ENCODE measurements around the gene CGB3. TPM values are rescaled to one million over a fixed set of nuclear protein-coding genes. Genes with fewer than 3 reads are reported as not detected.

The CGB3 gene
- total RNA-seq, 4 donors from 2014 or later = not detected

DNA sequence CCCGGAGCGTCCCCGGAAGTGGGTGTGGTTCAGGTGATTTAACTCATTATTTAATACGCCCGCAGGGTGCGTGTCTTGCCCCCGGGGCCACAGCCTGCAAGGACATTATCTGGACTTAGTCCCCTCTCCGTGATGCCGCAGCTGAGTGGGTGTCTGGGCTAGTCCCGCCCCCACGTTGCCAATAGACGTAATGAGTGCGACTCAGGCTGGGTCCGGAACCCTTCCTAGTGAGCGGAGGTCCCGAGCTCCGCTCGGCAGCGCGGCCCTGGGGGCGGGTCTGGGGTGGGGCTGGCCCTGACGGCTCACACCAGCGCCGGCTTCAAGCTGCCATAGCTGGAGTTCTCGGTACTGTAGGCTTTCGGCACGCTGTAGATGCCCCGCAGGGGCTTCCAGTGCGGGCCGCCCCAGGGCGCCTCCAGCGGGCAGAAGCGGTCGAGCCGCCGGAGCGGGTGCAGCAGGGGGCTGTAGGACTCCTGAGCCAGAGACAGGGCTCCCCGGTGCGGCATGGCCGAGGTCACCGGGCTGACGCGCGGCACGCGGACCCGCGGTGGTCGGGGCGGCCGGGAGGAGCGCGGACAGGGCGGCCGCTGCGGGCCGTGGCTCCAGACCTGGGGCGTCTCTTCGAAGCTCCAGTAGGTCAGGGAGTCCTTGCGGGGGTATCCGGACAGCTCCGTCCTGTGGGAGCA is 6.3 kb downstream of the CGB3 start:
- no peak for TF ChIP-seq POLR2A (IDR thresholded peaks at IDR 0.05)
- TF ChIP-seq, protein P1, sequence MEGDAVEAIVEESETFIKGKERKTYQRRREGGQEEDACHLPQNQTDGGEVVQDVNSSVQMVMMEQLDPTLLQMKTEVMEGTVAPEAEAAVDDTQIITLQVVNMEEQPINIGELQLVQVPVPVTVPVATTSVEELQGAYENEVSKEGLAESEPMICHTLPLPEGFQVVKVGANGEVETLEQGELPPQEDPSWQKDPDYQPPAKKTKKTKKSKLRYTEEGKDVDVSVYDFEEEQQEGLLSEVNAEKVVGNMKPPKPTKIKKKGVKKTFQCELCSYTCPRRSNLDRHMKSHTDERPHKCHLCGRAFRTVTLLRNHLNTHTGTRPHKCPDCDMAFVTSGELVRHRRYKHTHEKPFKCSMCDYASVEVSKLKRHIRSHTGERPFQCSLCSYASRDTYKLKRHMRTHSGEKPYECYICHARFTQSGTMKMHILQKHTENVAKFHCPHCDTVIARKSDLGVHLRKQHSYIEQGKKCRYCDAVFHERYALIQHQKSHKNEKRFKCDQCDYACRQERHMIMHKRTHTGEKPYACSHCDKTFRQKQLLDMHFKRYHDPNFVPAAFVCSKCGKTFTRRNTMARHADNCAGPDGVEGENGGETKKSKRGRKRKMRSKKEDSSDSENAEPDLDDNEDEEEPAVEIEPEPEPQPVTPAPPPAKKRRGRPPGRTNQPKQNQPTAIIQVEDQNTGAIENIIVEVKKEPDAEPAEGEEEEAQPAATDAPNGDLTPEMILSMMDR (IDR thresholded peaks at IDR 0.05) = no peak
- peak overlapping the region; percentile 3 for H3K4me3 ChIP-seq (ENCODE audit: low read depth, poor library complexity, severe bottlenecking)
- DNase-seq (ENCODE audit: low spot score in 2 of 2) = no peak
- intact Hi-C loops (cut with DNase I; ENCODE audit: low total_unique reads) = no loop called here
- 0 to 1% methylated on average over 4 to 41 of the region's 62 CpGs for WGBS, 2 donors

DNA sequence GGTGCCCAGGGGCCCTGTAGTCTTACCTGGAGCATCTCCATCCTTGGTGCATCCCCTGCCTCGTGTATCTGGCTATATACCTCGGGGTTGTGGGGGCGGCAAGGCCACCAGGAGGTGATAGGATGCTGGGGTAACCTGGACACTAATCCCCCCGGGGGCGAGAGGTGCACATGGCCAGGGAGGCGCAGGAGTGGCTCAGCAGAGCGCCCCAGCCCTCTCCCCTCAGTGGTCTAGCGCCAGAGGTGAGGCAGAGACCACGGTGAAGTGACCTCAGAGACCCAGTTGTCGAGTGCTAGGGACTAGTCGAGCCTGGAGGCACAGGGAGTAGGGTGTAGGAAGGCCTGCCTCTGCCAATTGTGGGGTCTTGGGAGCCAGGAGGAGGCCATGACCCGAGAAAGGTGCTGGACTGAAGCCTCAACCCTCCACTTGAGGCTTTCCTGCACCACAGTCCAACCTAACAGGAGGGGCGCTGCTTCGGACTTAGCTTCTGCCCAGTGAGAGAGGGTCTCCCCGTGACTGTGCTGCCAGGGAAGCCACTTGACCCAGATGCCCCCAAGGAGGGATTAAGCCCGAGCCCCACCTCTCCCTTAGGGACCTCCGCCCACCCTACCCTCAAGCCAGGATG is 7.0 kb downstream of the CGB3 start, which contains the start of gene LHB:
LHB (minus strand) TSS at position 51 of the 625 bp plus-strand sequence; CDS start at position 41, 10 bp downstream.
- intact Hi-C loops (cut with DNase I; ENCODE audit: low total_unique reads) = no loop called here
- WGBS, 2 donors = 71 to 88% methylated on average over 14 to 17 of the region's 17 CpGs
- TF ChIP-seq POLR2A (IDR thresholded peaks at IDR 0.05) = no peak
- TF ChIP-seq, protein P1 (IDR thresholded peaks at IDR 0.05) = no peak
- peak within 1 kb of the TSS; percentile 3 for H3K4me3 ChIP-seq (ENCODE audit: low read depth, poor library complexity, severe bottlenecking)
- no peak for DNase-seq (ENCODE audit: low spot score in 2 of 2)

DNA sequence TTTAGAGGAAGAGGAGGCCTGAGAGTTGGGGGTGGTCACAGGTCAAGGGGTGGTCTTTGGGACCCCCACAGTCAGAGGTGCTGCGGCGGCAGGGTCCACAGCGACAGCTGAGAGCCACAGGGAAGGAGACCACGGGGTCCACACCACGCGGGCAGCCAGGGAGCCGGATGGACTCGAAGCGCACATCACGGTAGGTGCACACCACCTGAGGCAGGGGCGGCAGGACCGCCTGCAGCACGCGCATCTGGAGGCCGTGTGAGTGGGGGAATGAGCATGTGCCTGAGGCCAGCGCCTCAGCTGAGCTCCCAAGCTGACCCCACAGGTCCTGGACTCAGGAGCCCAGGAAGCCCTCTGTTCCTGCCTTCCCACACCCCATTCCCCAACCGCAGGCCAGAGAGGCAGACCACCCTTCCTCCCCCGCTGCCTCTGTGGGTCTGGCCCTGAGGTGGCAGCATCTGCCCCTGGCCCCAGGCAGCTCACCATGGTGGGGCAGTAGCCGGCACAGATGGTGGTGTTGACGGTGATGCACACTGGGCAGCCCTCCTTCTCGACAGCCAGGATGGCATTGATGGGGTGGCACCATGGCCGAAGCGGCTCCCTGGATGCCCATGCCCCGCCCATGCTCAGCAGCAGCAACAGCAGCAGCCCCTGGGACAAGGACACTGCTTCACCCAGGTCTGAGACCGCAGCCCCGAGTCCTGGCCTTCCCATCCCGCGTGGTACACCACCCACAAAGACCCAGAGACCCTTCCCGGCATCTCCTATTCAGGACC is 7.9 kb downstream of the CGB3 start:
- intact Hi-C loops (cut with DNase I; ENCODE audit: low total_unique reads) = no loop called here
- no peak for DNase-seq (ENCODE audit: low spot score in 2 of 2)
- no peak overlapping the region for H3K4me3 ChIP-seq (ENCODE audit: low read depth, poor library complexity, severe bottlenecking)
- TF ChIP-seq, protein P1 (IDR thresholded peaks at IDR 0.05) = no peak
- no peak for TF ChIP-seq POLR2A (IDR thresholded peaks at IDR 0.05)
- 85 to 88% methylated on average over 8 to 17 of the region's 29 CpGs for WGBS, 2 donors

DNA sequence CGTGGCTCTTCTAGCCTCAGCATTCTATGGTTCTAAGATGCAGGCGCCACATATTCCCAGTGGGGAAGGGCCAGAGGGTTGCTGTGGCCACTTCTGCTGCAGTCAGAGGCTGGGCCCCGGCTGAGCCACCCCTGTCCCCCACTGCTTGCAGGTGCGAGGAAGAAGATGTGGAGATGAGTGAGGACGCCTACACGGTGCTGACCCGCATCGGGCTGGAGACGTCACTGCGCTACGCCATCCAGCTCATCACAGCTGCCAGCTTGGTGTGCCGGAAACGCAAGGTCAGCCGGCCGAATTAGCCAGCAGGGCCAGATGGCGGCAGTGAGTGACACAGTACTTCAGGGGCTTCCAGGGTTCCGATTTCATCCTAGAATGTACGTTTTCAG is 9.3 kb downstream of the CGB3 start:
- no peak for TF ChIP-seq POLR2A (IDR thresholded peaks at IDR 0.05)
- TF ChIP-seq, protein P1 (IDR thresholded peaks at IDR 0.05) = no peak
- H3K4me3 ChIP-seq (ENCODE audit: low read depth, poor library complexity, severe bottlenecking) = no peak overlapping the region
- intact Hi-C loops (cut with DNase I; ENCODE audit: low total_unique reads) = no loop called here
- WGBS, 2 donors = 93 to 94% methylated on average over 18 of the region's 18 CpGs
- no peak for DNase-seq (ENCODE audit: low spot score in 2 of 2)

DNA sequence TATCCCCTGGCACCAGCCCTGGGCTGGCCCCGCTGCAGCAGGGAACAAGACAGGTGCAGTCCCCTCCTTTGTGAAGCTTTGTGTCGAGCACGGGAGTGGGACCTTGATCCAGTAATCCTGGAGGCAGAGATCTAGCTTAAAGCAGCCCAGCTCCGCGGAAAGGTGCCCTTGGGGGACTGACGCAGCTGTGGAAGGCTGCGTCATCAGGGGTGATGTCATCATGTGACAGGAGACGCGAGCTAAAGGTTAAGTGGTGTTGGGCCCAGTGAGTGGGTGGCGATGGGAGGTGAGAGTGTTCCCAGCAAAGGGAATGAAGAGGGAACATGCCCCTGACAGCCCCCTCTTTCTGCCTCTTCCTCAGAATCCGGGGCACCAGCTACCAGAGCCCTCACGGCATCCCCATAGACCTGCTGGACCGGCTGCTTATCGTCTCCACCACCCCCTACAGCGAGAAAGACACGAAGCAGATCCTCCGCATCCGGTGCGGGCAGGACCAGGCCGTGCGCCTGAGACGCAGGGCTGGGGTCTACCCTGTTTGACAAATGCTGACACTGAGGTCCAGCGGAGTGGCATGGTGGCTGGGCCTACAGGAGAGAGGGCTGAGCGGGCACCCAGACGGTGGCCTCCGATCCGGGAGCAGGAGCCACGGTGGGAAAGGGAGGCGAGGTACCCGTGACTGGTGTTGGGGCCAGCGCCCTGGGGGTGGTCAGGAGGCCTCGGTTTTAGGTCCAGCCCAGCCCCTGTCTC is 9.8 kb downstream of the CGB3 start:
- TF ChIP-seq POLR2A (IDR thresholded peaks at IDR 0.05) = no peak
- TF ChIP-seq, protein P1 (IDR thresholded peaks at IDR 0.05) = no peak
- DNase-seq (ENCODE audit: low spot score in 2 of 2) = no peak
- 89 to 91% methylated on average over 28 to 32 of the region's 32 CpGs for WGBS, 2 donors
- intact Hi-C loops (cut with DNase I; ENCODE audit: low total_unique reads) = no loop called here
- H3K4me3 ChIP-seq (ENCODE audit: low read depth, poor library complexity, severe bottlenecking) = no peak overlapping the region

Data from lower leg skin (tissue), 4 donors.